MM.1S (cell line): Measurements from ENCODE around the gene SESTD1.

Experiments
- EZH2 ChIP-seq: fragments of 300-600 bp; sonication (generic); optimal IDR thresholded peaks from 2 replicates; pipeline ENCODE3; 2017; ENCODE audit warnings: low read depth, mild to moderate bottlenecking, antibody characterized with exemption, low read length, mixed read lengths
- EZH2phosphoT487 ChIP-seq: fragments of 300-600 bp; sonication (generic); IDR thresholded peaks from 2 replicates; pipeline ENCODE4 v1.6.1; 2018; ENCODE audit warnings: antibody characterized with exemption, low read length
- TF ChIP-seq, protein P1 (sequence below): fragments of 300-600 bp; sonication (generic); IDR thresholded peaks from 2 replicates; pipeline ENCODE4 v1.5.1; 2016; ENCODE audit warnings: antibody characterized with exemption, low read length, mixed read lengths

DNA sequence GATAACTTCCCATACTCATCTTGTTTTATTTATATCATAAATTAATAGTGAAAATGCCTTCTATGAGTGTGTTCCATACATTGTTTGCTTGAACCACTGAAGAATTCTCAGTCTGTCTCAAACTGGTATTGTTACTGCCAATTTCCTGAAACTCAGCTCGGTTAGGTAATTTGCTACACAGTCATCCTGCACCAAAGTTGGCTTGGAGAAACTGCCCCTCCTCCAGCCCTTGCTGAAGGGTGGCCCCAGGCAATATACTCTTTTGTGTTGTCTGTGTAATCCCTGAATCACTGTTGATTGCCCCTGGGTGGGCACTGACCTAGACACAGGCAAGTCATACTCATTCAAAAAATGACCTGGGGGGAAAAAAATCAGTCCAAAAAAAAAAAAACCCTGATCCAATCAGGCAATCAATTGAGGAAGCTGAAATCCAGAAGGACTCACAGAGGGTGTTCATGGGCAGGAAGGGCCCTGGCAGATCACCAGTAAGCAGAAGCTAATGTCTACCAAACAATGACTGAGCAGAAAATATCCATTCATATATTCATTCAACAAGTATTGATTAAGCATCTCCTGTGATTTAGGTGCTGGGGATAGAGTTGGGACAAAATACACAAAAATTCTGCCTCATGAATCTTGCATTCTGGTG, 3.8 kb upstream of the SESTD1 start:
- TF ChIP-seq, protein P1, sequence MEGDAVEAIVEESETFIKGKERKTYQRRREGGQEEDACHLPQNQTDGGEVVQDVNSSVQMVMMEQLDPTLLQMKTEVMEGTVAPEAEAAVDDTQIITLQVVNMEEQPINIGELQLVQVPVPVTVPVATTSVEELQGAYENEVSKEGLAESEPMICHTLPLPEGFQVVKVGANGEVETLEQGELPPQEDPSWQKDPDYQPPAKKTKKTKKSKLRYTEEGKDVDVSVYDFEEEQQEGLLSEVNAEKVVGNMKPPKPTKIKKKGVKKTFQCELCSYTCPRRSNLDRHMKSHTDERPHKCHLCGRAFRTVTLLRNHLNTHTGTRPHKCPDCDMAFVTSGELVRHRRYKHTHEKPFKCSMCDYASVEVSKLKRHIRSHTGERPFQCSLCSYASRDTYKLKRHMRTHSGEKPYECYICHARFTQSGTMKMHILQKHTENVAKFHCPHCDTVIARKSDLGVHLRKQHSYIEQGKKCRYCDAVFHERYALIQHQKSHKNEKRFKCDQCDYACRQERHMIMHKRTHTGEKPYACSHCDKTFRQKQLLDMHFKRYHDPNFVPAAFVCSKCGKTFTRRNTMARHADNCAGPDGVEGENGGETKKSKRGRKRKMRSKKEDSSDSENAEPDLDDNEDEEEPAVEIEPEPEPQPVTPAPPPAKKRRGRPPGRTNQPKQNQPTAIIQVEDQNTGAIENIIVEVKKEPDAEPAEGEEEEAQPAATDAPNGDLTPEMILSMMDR = no peak
- TF ChIP-seq EZH2 (no peak), EZH2phosphoT487 (no peak)
